Dedifferentiated amniotic fluid mesenchymal stem cell (primary cell): ENCODE data around the gene HAS3.
"Not testable (repeated sequence)": the region's sequence is repeated elsewhere in the genome, so short reads cannot be mapped to it uniquely, and the experiment has no call there.

ENCODE experiments used
- DNase-seq: peaks from one replicate; pipeline ENCODE4 v3.0.0-alpha.2; 2016; ENCODE audit errors: extremely low spot score

The HAS3 gene, protein sequence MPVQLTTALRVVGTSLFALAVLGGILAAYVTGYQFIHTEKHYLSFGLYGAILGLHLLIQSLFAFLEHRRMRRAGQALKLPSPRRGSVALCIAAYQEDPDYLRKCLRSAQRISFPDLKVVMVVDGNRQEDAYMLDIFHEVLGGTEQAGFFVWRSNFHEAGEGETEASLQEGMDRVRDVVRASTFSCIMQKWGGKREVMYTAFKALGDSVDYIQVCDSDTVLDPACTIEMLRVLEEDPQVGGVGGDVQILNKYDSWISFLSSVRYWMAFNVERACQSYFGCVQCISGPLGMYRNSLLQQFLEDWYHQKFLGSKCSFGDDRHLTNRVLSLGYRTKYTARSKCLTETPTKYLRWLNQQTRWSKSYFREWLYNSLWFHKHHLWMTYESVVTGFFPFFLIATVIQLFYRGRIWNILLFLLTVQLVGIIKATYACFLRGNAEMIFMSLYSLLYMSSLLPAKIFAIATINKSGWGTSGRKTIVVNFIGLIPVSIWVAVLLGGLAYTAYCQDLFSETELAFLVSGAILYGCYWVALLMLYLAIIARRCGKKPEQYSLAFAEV

GRCh38 chr16:69105501-69106361 is at the start of gene HAS3:
Gene HAS3, plus strand, starts transcription at chr16:69105653. Its CDS starts 3,743 bp downstream, at chr16:69109396.
- DNase-seq: no peak

DNA sequence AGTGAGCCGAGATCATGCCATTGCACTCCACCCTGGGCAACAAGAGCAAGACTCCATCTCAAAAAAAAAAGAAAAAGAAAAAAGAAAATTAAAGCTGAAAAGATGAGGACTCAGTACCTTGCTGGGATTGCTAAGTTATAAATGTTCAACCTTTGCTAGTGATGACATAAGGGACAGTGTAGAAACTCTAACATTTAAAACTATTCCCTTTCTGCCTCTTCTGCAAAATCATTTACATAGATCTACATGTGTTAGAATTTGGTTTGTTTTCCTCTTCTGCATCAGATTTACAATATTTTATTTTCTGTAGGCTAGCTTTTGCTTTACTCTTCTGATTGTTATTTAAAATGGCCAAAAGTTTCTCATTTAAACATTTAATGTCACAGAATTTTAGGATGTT is 49.5 kb upstream of the HAS3 start:
- no peak for DNase-seq

DNA sequence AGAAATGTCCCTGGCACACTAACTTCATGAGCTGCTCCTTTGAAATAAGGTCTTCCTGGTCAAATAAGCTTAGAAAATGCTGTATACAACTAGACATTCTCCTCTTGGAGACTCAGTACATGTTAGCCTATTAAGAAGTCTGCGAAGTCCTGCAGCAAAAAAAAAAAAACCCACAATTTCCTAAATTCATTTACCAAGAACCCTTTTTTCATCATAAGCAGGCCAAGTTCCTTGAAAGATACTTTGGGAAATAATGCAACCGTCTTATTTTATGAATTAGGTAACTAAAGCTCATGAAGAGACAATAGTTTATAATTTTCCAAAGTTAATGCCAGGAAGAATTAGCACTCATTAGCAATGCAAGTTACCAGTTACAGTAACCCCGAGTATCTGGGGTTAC is 49.0 kb upstream of the HAS3 start:
- no peak for DNase-seq

- no peak for DNase-seq
These were observed 47.8 kb upstream of the HAS3 start for GRCh38 chr16:69057400-69058378.

DNA sequence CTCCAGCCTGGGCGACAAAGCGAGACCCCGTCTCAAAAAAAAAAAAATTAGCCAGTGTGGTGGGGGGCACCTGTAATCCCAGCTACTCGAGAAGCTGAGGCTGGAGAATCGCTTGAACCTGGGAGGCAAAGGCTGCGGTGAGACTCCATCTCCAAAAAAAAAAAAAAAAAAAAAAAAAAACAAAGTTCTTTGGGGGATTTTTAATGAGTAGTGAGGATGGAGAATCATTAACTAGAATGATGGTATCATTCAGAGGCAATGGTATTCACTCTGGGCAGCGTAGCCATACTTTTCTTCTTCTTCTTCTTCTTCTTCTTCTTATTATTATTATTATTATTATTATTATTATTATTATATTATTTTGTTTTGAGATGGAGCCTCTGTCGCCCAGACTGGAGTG is 42.0 kb upstream of the HAS3 start:
- not testable (repeated sequence) for DNase-seq

GRCh38 chr16:69064124-69064763 is 41.2 kb upstream of the HAS3 start:
- no peak for DNase-seq

DNA sequence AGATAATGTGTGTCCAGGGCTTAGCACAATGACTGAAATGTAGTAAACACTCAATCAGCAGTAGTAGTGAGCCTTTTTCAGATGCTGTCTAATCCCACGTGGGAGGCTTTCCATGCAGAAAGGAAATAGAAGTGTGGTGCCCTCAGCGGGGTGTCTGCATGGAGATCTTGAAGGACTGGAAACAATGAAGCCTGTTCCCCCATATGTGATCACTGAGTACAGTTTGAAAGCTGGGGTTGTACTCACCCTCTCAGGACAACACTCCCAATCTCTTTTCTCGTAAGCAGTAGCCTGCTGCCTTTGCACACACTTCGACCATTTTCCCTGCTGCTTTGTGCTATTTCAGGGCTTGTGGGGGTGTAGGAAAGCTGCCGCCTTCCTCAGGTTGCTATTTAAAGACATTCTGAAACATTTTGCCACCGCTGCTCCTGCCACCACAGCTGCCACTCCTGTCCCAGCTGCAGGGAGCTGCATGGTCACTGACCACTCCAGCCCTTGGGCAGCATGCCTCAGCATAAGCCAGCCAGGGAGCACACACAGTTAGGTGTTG is 40.6 kb upstream of the HAS3 start:
- no peak for DNase-seq

DNA sequence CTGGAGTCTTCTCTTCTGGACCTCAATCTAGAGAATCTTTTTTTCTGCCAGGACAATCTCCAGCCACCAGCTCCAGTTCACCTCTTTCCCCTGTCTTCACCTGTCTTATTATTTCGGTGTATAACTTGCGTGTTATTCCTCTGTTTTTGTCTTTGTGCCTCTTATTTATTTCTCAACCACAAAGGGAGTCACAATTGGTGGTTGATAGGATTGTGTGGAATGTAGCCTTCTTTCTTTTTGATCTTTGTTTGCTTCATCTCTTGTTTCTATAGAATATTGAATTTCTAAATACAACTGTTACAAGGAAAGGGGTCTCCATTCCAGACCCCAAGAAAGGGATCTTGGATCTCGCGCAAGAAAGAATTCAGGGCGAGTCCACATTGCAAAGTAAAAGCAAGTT is 35.9 kb upstream of the HAS3 start:
- no peak for DNase-seq

DNA sequence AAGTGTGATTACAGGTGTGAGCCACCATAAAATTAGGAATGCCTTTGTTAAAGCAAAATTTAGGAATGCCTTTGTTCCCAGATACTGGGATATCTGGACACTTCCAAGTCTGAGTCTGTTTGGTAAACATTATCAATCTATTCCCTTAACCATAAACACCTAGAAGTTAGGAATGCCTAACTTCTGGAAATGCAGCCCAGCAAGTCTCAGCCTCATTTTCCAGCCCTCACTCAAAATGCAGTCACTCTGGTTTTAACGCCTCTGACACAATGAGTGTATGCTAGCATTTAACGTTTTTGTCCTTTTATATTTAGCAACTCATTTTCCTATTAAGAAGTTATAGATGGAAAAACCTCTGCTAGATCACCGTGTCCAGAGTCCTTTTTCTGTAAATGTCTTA is 34.4 kb upstream of the HAS3 start:
- DNase-seq: no peak

DNA sequence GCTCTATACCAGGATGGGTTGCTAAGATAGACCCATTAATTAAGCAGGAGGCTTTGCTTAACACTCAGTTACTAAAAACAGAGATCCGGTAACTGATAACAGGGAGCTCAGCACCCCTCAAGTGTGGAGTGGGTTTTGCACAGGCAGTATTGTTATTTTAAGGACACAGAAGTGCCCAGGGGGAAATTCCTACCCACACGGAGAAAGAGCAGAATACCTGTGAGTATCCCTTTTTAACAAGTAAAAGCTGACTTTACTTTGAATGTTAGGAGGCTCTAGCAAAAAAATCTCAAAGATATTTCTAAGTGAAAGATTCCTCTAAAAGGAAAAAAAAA is 32.8 kb upstream of the HAS3 start:
- DNase-seq: no peak

DNA sequence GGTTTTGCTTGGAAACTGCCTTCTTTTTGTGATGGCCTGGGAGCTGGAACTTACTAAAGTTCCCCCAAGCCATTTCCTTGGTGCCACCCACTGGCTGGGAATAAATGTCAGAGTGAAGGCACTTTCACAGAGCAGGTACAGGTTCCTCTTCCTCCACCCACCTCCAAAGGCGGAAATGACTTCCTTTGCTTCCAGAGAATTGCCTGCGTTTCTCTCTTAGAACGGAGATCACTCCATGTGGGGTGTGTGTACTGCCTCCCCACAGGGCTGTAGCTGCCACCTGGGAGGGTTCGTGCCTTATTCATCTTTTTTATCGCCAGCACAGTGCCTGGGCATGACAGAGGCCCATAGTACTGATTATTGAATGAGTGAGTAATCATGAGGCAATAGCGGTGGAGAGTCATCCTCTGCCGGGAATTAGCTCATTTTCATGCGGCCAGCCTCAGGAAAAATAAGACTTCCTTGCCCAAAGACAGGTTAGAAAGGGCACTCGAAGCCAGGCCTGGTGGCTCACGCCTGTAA is 32.2 kb upstream of the HAS3 start:
- peak; percentile 44 for DNase-seq

DNA sequence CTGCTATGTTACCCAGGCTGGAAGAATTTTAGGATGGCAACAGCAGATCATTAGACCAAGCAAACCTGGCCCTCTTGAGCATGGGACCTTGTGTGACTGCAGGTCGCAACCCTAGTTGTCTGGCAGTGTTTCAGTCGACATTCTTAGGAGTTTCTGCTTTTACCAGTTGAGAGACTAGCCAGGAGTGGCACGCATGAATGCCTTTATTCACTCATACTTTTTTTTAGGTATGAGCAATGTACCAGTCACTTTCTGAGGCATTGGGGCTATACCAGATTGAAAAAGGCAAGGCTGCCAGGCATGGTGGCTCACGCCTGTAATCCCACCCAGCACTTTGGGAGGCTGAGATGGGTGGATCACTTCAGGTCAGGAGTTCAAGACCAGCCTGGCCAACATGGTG is 28.2 kb upstream of the HAS3 start:
- peak; percentile 51 for DNase-seq

- DNase-seq: no peak
These were observed 27.4 kb upstream of the HAS3 start for GRCh38 chr16:69078073-69078472.

DNA sequence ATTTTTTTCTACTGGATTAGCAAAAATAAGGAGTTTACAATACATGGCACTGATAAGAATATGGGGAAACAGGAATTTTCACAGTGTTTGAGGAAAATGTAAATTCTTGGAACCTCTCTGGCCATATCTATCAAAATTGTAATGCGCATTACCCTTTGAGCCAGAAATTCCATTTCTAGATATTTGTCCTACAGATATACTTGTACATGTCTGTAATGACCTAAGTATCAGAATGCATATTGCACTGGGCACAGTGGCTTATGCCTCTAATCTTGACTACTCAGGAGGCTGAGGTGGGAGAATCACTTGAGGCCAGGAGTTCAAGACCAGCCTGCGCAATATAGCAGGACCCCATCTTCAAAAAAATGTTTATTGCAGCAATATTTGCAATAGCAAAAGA is 25.8 kb upstream of the HAS3 start:
- DNase-seq: no peak

DNA sequence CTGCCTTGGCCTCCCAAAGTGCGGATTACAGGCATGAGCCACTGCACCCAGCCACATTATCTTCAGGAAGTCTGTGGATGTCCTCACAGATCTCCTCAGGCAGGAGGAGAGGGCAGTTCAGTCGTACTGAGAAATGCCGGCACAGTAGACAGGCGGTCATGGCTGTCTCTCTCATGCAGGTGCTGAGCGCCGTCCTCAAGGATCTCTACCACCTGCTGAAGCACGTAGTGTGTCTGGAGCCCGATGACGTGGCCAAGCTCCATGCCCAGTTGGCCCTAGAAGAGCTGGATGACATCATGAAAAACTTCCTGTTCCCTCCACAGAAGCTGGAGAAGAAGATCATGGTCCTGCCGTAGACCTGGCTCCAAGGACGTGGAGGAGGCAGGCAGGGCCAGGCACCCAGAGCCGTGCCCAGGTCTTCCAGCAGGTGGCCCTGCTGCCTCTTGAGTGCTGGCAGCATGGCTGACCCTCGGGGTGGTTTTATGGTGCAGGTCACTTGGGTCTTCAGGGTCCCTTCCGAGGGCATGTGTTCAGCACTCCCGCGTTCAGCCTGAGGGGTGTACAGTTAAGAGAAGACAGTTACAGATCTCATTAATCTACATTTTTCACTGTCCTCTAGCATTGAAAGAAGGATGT is 22.0 kb upstream of the HAS3 start:
- no peak for DNase-seq

DNA sequence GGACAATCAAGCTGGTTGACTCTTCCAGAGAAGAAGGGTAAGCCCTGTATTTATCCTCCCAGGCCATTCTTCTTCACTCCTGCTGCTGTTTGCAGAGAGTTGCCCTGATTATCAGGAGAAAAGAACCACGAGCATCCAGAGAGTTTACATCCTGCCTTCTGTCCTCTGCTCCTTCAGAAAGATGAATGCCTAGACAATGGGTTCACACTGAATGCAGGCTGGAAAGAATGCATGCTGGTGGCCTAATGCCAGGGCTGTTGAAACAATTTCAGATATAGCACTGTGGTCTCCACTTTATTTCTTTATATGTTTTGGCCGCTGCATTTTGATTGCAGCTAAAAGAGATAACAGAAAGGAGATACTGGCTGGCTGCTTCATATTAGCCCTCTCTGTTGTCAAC is 21.2 kb upstream of the HAS3 start:
- DNase-seq: no peak

- DNase-seq: no peak
These were observed 20.3 kb upstream of the HAS3 start for GRCh38 chr16:69085032-69085695.

DNA sequence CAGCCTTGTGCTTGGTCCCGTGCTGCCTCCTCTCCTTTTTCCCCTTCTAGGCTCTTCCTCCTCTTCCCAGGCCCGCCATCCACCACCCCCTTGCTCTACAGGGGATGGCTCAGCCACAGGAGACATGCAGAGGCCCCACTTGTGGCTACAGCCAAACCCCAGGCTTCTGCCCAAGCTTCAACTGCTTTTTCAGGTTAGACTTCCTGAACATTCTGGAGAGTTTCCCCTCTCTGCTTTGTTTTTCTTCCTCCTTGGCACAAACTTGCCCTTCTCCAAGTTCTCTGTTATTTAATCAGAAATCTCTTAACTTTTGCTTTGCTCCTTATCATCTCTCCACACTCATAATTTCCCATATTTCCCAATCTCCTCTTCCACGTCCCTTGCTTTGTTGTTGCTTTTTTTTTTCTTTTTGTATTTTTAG is 18.3 kb upstream of the HAS3 start:
- no peak for DNase-seq

- DNase-seq: no peak
These were observed 16.8 kb upstream of the HAS3 start for GRCh38 chr16:69088684-69089083.
